SJCRH30 (cell line): ENCODE results near the gene TRABD2B. TPM values are rescaled to one million over a fixed set of nuclear protein-coding genes. Genes with fewer than 3 reads are reported as not detected.

Source experiments
- DNase-seq, 2 experiments: peaks; one replicate each; pipeline ENCODE4 v3.0.0-alpha.2; 2015 to 2020
- H3K27ac ChIP-seq: fragments of 250-450 bp; sonication (Bioruptor Pico); 2 replicates; pipeline ENCODE4 v1.5.1; 2020; ENCODE audit warnings: mild to moderate bottlenecking, moderate library complexity
- H3K27me3 ChIP-seq: fragments of 250-450 bp; sonication (Bioruptor Pico); 2 replicates; pipeline ENCODE4 v1.5.1; 2020; ENCODE audit warnings: mild to moderate bottlenecking, moderate library complexity
- H3K36me3 ChIP-seq: fragments of 250-450 bp; sonication (Bioruptor Pico); 2 replicates; pipeline ENCODE4 v1.5.1; 2020; ENCODE audit warnings: mild to moderate bottlenecking, moderate library complexity
- H3K4me1 ChIP-seq: fragments of 250-450 bp; sonication (Bioruptor Pico); 2 replicates; pipeline ENCODE4 v1.5.1; 2020; ENCODE audit warnings: mild to moderate bottlenecking, moderate library complexity
- H3K4me3 ChIP-seq: fragments of 250-450 bp; sonication (Bioruptor Pico); 2 replicates; pipeline ENCODE4 v1.5.1; 2020; ENCODE audit warnings: mild to moderate bottlenecking, moderate library complexity
- H3K9me3 ChIP-seq: fragments of 250-450 bp; sonication (Bioruptor Pico); replicated peaks from 2 replicates; pipeline ENCODE4 v1.5.1; 2020; ENCODE audit warnings: mild to moderate bottlenecking, moderate library complexity
- total RNA-seq: library from RNA; depleted of rRNA; stranded (reverse); fragments of >200 nt; shearing (Covaris generic); gene quantifications from 2 replicates; pipeline ENCODE4 v1.2.3, GENCODE V29; 2014

Gene TRABD2B
- total RNA-seq, 1 experiment from 2014 or later: 1.1 TPM

DNA sequence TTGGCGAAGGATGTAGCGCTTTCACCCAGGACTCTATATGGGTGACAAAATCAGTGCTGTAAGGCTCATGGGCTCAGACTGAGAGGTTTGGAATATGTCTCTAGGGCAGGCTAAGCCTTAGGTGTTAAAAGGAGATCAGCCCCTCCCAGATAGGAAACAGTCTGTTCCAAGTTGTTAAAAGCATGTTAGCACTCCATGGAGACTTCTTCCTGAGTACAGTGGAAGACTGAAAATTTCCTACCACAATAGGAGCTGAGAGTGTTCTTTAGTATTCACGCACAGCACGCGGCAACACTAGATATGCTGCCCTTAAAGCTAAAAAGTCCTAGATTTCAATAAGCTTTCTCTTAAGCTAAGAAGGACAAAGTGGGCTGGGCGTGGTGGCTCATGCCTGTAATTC lies 122.1 kb downstream of the TRABD2B start:
- Histone ChIP-seq H3K27ac (no peak overlapping the region), H3K9me3 (no peaks in the 10 kb centered on the region), H3K4me1 (peaks cover 35% of the 10 kb centered on the region), H3K4me3 (no peak overlapping the region), H3K27me3 (no peaks in the 10 kb centered on the region), H3K36me3 (no peaks in the 10 kb centered on the region)
- DNase-seq: no peak

DNA sequence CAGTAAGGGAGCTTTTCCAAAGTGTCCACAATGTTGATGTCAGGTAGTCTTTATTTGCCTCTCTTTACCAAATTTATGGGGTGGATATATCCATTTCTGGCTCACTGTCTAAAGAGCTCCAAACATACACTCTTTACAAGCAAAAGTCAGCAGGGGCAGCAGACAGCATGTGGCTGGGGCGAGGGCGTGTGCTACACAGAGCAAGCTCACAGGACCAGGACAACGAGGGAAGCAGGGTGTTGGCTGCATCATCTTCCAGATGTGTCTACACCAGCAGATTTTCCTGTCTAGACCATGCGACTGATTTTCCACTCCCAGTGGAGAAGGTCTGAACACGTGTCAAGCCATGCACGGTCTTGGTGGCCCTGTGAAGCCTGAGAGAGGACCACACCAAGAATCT lies 123.8 kb downstream of the TRABD2B start:
- Histone ChIP-seq H3K27me3 (no peaks in the 10 kb centered on the region), H3K4me3 (no peak overlapping the region), H3K27ac (no peak overlapping the region), H3K4me1 (peaks cover 35% of the 10 kb centered on the region), H3K9me3 (no peaks in the 10 kb centered on the region), H3K36me3 (no peaks in the 10 kb centered on the region)
- DNase-seq: no peak

DNA sequence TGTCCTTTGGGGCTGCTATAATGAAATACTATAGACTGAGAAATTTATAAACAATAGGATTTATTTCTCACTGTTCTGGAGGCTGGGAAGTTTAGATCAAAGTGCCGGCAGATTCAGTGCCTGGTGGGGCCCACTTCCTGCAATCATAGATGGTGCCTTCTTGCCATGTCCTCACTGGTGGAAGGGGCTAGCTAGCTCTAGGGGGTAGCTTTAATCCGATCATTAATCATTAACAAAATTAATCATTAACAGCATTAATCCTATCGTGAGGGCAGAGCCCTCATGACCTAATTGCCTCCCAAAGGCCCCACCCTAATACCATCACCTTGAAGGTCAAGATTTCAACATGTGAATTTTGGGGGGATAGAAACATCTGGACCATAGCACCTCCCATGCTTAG lies 124.3 kb downstream of the TRABD2B start:
- H3K4me3 ChIP-seq: no peak overlapping the region
- no peaks in the 10 kb centered on the region for H3K9me3 ChIP-seq
- peak overlapping the region; percentile 89 for H3K27ac ChIP-seq
- no peaks in the 10 kb centered on the region for H3K27me3 ChIP-seq
- H3K36me3 ChIP-seq: no peaks in the 10 kb centered on the region
- no peak for DNase-seq
- H3K4me1 ChIP-seq: peaks cover 35% of the 10 kb centered on the region

DNA sequence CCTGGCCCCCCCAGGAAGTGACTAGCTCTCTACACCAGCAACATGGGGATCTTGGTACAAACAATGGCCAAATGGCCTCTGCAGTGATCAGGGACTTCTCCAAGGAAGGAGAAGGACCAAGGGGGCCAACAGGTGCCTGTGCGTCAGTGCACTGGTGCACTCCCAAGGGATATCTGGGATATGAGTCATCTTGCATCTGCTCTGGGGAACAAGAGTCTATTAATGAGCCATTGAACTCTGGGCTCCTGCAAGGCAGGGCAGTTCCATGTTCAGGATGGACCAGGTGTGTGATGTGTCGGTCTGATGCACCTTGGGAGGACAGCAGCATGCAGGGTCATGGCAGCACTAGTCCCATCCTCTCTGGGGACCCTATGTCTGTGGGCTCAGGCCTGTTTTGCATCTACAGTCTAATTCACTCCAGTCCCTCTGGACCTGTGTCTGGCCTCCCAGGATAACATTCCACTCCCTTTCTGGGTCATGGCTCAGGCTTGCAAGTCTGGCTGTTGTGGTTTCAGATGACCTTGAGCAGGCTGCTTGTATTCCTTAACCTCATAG lies 125.3 kb downstream of the TRABD2B start:
- Histone ChIP-seq H3K9me3 (no peaks in the 10 kb centered on the region), H3K4me1 (peaks cover 42% of the 10 kb centered on the region), H3K27me3 (no peaks in the 10 kb centered on the region), H3K27ac (peak overlapping the region; percentile 89), H3K4me3 (no peak overlapping the region), H3K36me3 (no peaks in the 10 kb centered on the region)
- peak; percentile 93 to 95 for DNase-seq

DNA sequence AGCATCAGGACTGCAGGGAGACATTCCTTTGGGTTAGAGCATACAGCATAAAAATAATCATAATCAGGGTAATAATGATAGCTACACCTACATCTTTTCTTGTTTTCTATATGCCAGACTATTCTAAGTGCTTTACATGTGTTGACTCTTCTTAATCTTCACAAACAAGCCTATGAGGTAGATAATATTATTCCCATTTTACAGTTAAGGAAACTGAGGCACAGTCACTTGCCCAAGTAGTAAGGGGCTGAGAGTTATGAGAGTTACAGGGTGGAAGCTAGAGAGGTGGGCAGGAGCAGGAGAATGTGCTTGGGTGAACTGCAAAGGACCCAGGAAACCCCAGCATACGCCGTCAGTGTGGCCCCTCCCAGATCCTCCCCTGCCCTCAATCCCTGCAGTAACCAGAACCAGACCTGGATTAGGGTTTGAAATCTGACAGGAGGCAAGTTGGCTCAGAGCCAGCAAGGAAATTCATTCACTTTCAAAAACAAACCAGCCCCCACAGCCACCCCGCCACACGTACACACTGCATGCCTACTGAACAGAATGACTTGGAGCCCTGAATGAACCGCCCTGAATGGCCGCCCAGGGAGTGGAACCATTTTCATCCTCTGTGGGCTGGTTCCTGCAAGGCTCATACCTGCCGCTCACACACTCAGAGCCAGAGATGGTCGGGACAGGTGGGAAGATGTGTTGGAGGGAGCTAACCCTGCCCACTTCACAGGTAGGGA lies 126.1 kb downstream of the TRABD2B start:
- peak; percentile 65 to 72 for DNase-seq
- Histone ChIP-seq H3K9me3 (no peaks in the 10 kb centered on the region), H3K27me3 (no peaks in the 10 kb centered on the region), H3K27ac (peak overlapping the region; percentile 89), H3K36me3 (no peaks in the 10 kb centered on the region), H3K4me1 (peaks cover 43% of the 10 kb centered on the region), H3K4me3 (no peak overlapping the region)

DNA sequence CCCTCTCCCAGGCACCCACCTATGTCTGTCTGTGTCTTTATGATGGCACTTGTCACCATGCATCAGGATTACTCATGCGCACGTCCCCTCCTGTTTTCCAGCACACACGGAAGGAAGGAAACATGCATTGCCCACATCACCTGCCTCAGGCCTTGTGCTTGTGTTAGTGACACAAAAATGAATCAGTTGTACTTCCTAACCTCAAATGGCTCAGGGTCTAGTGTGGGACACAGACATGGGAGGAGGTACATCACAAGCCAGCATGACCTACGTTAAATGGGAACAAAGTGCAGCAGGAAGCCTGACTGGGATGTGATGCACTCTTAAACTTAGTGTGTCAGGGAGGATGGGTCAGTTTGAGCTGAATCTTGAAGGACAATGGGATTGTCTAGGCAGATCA lies 126.7 kb downstream of the TRABD2B start:
- H3K27ac ChIP-seq: no peak overlapping the region
- H3K4me1 ChIP-seq: peaks cover 42% of the 10 kb centered on the region
- H3K36me3 ChIP-seq: no peaks in the 10 kb centered on the region
- no peaks in the 10 kb centered on the region for H3K9me3 ChIP-seq
- DNase-seq: no peak
- H3K27me3 ChIP-seq: no peaks in the 10 kb centered on the region
- no peak overlapping the region for H3K4me3 ChIP-seq

DNA sequence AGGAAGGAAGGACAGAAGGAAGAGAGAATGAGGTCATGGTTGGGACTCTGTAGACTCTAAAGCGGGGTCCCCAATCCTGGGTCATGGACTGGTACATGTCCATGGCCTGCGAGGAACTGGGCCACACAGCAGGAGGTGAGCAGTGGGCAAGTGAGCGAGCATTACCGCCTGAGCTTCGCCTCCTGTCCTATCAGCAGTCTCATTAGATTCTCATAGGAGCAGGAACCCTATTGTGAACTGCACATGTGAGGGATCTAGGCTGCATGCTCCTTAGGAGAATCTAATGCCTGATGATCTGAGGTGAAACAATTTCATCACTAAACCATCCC lies 128.9 kb downstream of the TRABD2B start:
- no peak overlapping the region for H3K27ac ChIP-seq
- no peaks in the 10 kb centered on the region for H3K9me3 ChIP-seq
- H3K4me1 ChIP-seq: peaks cover 39% of the 10 kb centered on the region
- H3K4me3 ChIP-seq: no peak overlapping the region
- no peaks in the 10 kb centered on the region for H3K27me3 ChIP-seq
- no peaks in the 10 kb centered on the region for H3K36me3 ChIP-seq
- no peak for DNase-seq

DNA sequence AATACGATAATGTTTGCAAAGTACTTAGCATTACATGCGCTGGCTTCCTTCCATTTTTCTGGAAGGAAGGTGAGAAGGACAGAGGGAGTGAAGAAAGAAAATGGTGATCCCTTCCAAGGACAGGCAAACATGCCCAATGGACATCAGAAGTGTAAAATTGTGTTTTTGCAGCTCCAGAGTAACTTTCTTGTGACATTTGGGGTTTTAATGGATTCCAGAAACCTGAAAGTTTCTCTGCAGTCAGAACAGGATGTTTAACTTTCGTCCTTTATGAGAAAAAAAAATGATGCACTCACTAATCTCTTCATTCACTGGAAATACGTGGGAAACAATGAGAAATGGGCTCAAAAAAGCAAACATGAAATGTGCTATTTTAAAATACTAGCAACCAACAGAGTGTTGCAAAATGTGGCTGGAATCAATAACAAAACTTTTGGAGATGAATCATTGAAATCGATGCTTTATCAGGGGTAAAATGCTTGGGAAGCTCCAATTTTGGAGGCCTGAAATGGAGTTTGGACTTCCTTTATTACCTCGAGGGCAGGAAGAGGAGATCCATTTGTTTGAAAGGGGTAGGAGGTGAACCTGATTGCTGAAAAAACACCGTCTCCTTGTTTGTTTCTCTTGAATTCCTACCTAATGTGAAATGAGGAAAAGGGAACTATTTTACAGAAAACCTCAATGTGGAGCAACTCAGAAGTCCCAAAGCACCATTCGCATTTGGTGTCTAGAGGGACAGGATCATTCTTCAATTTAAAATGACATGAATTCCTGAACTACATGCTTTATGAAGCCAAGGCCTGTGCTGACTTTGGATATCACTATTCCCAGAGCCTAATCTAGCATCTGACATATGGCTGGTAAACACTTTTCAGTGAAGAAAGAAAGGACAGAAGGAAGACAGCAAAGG lies 129.5 kb downstream of the TRABD2B start:
- no peak overlapping the region for H3K4me3 ChIP-seq
- no peaks in the 10 kb centered on the region for H3K27me3 ChIP-seq
- H3K4me1 ChIP-seq: peaks cover 33% of the 10 kb centered on the region
- H3K36me3 ChIP-seq: no peaks in the 10 kb centered on the region
- DNase-seq: no peak
- H3K27ac ChIP-seq: no peak overlapping the region
- H3K9me3 ChIP-seq: no peaks in the 10 kb centered on the region

DNA sequence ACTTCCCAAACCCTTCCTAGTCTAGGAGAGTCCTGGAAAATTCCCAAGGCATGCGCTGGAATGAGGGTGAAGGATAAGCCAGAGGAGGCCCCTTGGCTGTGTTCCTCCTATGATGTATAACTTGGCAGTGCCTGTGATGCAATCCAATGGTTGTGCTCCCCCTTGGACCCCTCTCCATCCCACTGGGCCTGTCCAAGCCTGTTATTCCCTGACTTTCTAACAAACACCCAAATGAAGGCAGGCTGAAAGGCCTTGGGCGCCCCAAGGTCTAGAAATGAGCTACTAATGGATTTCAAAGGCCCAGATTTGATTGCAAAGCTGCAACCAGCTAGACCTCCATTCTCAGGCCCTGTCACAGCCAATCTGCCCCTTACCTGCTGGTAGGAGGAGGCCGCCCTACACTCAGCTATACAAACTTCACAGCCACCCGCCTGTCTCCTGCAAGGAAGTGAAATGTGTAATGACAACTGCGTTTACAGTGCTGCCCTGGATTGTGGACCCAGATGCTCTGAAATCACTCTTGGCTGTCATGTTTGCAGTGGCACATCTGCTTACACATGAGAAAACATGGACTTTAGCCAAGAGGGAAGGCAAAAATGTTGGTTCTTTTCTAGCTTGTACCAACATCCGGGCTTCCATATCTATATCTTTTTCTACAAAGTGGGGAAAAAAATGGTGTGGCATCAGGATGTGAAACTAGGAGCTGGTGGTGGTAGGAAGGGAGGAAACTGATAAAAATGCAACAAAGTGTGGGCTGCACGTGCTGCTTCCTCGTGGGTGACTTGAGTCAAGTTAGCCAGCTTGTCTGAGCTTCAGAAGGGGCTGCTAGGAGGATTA lies 130.4 kb downstream of the TRABD2B start:
- Histone ChIP-seq H3K4me1 (peaks cover 24% of the 10 kb centered on the region), H3K27ac (no peak overlapping the region), H3K27me3 (no peaks in the 10 kb centered on the region), H3K9me3 (no peaks in the 10 kb centered on the region), H3K4me3 (no peak overlapping the region), H3K36me3 (no peaks in the 10 kb centered on the region)
- DNase-seq: no peak

DNA sequence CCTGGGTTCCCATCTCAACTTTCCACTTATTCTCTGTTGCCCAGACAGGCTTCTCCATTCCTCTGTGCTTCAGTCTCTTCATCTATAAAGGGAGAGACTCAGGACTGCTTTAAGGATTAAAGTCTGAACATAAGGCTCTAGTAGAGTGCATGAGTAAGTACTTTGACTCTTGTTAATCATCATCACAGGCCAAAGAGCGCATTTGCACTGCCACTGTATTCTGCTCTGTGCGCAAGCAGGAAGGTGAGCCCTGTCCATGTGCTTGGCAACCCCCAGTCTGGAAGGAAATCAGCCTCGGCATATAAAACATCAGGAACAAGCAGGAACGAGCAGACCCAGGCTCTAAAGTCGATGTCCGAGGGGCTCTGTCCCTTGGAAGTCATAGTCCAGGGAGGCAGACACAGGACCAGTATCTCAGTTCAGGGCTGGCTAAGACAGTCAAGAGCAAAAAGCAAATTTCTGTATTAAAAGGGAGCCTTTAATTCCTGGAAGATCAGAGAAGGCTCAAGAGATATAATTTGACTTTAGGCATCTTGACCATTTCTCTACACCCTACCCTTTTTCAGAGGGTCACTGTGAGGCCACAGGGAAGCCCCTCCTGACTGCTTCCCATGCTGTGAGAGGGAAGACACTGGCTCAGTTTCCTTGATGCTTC lies 131.2 kb downstream of the TRABD2B start:
- no peaks in the 10 kb centered on the region for H3K9me3 ChIP-seq
- H3K27me3 ChIP-seq: no peaks in the 10 kb centered on the region
- H3K27ac ChIP-seq: no peak overlapping the region
- no peak for DNase-seq
- H3K4me1 ChIP-seq: peaks cover 16% of the 10 kb centered on the region
- H3K4me3 ChIP-seq: no peak overlapping the region
- H3K36me3 ChIP-seq: no peaks in the 10 kb centered on the region

DNA sequence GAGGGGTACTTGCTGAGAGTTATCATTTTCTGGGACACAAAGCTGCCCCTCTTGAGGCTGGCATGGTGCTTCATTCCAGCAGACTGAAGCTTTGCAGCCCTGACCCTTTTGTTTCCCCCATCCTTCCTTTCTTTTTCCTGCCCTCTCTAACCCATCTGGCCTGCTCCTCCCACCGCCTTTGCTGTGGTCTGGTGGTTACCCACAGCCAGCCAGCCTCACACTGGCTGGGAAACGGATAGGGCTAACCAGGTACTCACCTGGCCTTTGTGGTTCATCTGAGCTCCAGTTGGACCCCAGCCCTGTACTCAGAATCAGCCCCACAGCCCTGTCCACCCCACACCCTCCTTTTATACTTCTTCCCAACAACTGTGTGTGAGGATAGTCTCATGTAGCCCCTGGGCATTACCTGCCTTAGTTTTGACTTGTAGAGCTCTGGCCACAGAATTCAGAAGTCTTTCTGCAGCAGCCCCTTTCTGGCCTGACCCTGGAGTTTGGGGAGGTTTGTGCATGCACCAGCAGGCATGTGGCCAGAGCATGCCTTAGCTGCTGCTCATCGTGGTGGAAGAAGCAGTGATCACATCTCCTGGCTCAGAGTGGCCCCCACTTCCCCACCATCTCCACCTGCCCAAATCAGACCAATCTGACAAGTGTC lies 138.0 kb downstream of the TRABD2B start:
- H3K9me3 ChIP-seq: no peaks in the 10 kb centered on the region
- H3K36me3 ChIP-seq: no peaks in the 10 kb centered on the region
- H3K4me3 ChIP-seq: no peak overlapping the region
- no peak for DNase-seq
- peaks cover 10% of the 10 kb centered on the region for H3K4me1 ChIP-seq
- H3K27me3 ChIP-seq: no peaks in the 10 kb centered on the region
- no peak overlapping the region for H3K27ac ChIP-seq

DNA sequence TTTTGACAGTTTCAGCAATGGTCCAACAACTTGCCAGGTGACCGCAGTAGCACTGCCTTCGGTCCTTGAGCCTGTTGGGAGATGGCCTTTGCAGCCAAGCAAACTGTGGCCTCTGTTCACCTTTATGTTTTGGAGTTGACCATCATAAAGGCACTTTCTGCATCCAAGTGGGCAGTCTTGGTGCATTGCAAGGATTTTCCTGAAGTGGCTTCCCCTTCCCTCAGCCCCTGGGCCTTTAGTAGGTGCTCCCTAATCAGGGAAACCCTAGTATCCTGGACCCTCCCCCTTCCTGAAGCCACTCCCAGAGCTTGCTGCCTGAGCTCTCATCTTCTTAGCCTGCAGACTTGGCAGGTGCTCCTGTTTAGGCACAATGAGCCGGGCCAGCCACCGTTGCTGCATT lies 140.2 kb downstream of the TRABD2B start:
- Histone ChIP-seq H3K27ac (no peak overlapping the region), H3K4me1 (peaks cover 10% of the 10 kb centered on the region), H3K36me3 (no peaks in the 10 kb centered on the region), H3K27me3 (no peaks in the 10 kb centered on the region), H3K4me3 (no peak overlapping the region), H3K9me3 (no peaks in the 10 kb centered on the region)
- DNase-seq: no peak

DNA sequence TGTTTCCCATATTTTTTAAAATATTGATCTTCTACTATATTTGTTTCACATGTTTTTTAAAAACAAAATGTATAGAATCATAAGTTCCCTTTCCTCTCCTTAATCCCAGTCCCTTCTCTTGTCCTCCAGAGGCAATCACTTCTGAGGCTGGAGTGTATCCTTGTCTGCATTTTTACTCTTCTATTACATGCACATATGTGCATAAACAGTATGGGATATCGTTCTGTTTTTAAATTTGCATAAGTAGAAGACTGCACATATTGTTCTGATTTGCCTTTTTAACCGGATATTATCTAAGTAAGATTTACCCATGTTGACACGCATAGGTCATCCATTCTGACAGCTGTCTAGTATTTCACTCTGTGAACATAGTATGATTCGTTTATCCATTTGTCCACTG lies 142.0 kb downstream of the TRABD2B start:
- Histone ChIP-seq H3K4me3 (no peak overlapping the region), H3K27ac (no peak overlapping the region), H3K27me3 (no peaks in the 10 kb centered on the region), H3K4me1 (peaks cover 10% of the 10 kb centered on the region), H3K9me3 (no peaks in the 10 kb centered on the region), H3K36me3 (no peaks in the 10 kb centered on the region)
- DNase-seq: no peak
